Hepatocyte (in vitro differentiated cells): ENCODE measurements around the gene OR10A2.

ENCODE experiments used
- EZH2 ChIP-seq: fragments of 200-600 bp; sonication (generic); IDR thresholded peaks from 2 replicates; pipeline ENCODE4 v1.6.1; 2016; ENCODE audit warnings: antibody characterized with exemption, mild to moderate bottlenecking, borderline replicate concordance
- EZH2phosphoT487 ChIP-seq: fragments of 200-600 bp; sonication (generic); IDR thresholded peaks from one replicate; pipeline ENCODE4 v1.6.1; 2018; ENCODE audit warnings: antibody characterized with exemption, mild to moderate bottlenecking, low read depth, moderate library complexity; ENCODE audit not compliant: unreplicated experiment, severe bottlenecking
- TF ChIP-seq, protein P1 (sequence below): fragments of 200-600 bp; sonication (generic); IDR thresholded peaks from 2 replicates; pipeline ENCODE4 v1.5.1; 2016; ENCODE audit warnings: antibody characterized with exemption, mild to moderate bottlenecking; ENCODE audit not compliant: poor library complexity

GRCh38 chr11:6864438-6864837 lies 1.6 kb downstream of the OR10A2 start:
- TF ChIP-seq, protein P1, sequence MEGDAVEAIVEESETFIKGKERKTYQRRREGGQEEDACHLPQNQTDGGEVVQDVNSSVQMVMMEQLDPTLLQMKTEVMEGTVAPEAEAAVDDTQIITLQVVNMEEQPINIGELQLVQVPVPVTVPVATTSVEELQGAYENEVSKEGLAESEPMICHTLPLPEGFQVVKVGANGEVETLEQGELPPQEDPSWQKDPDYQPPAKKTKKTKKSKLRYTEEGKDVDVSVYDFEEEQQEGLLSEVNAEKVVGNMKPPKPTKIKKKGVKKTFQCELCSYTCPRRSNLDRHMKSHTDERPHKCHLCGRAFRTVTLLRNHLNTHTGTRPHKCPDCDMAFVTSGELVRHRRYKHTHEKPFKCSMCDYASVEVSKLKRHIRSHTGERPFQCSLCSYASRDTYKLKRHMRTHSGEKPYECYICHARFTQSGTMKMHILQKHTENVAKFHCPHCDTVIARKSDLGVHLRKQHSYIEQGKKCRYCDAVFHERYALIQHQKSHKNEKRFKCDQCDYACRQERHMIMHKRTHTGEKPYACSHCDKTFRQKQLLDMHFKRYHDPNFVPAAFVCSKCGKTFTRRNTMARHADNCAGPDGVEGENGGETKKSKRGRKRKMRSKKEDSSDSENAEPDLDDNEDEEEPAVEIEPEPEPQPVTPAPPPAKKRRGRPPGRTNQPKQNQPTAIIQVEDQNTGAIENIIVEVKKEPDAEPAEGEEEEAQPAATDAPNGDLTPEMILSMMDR: no peak
- TF ChIP-seq EZH2: no peak
- no peak for TF ChIP-seq EZH2phosphoT487
